Activated CD4-positive, alpha-beta memory T cell treated with anti-CD3 and anti-CD28 coated beads, Interleukin-2, amount 10 ng/mL, durations not matched to agents 7 days and 5 days (primary cell): ENCODE data around the gene CTXND2. TPM values are rescaled to one million over a fixed set of nuclear protein-coding genes. Genes with fewer than 3 reads are reported as not detected.
A peak's percentile ranks its signal among the peaks of the same experiment; 100 is the strongest.
"Not testable (repeated sequence)": the region's sequence is repeated elsewhere in the genome, so short reads cannot be mapped to it uniquely, and the experiment has no call there.

Experiments used
- CTCF ChIA-PET: fragments of 350-600 bp; sonication (Branson Sonifier 250); formaldehyde crosslinking; loops from one replicate; lab custom pipeline; 2021; ENCODE audit warnings: antibody characterized with exemption, inconsistent platforms; lab: Charles Lee
- POLR2A ChIA-PET: fragments of 350-600 bp; sonication (Branson Sonifier 250); formaldehyde crosslinking; loops from one replicate; lab custom pipeline; 2021; ENCODE audit warnings: antibody characterized with exemption; lab: Charles Lee
- DNase-seq: peaks from one replicate; pipeline ENCODE4 v3.0.0-alpha.2; 2020
- H3K27ac Mint-ChIP-seq: one replicate; pipeline ENCODE4 v1.8.0; 2021; ENCODE audit warnings: mild to moderate bottlenecking, mixed read lengths
- H3K27me3 Mint-ChIP-seq: one replicate; pipeline ENCODE4 v1.8.0; 2021; ENCODE audit warnings: mixed read lengths
- H3K36me3 Mint-ChIP-seq: one replicate; pipeline ENCODE4 v1.8.0; 2021; ENCODE audit warnings: low read depth, mixed read lengths
- H3K4me1 Mint-ChIP-seq: one replicate; pipeline ENCODE4 v1.8.0; 2021; ENCODE audit warnings: mixed read lengths
- H3K4me3 Mint-ChIP-seq: one replicate; pipeline ENCODE4 v1.8.0; 2021; ENCODE audit warnings: mild to moderate bottlenecking, mixed read lengths
- H3K9me3 Mint-ChIP-seq: one replicate; pipeline ENCODE4 v1.8.0; 2021; ENCODE audit warnings: mixed read lengths
- total RNA-seq, 2 experiments: library from RNA; stranded (reverse); gene quantifications; one replicate each; pipeline ENCODE4 v1.2.3, GENCODE V29; 2021

CTXND2 gene
- total RNA-seq, 2 experiments from 2014 or later, result not detected

GRCh38 chr1:150928286-150928685 is 41.4 kb downstream of the CTXND2 start:
- H3K4me3 Mint-ChIP-seq, result no peak overlapping the region
- H3K9me3 Mint-ChIP-seq, result peaks cover 14% of the 10 kb centered on the region
- no peak for DNase-seq
- H3K27me3 Mint-ChIP-seq, result no peaks in the 10 kb centered on the region
- H3K4me1 Mint-ChIP-seq, result peaks cover 25% of the 10 kb centered on the region
- H3K27ac Mint-ChIP-seq, result no peak overlapping the region
- peaks cover 57% of the 10 kb centered on the region for H3K36me3 Mint-ChIP-seq
- ChIA-PET CTCF (no interaction called here), POLR2A (interaction anchor here (0.9 to 1.6 kb wide), 2 partner anchors 33 to 52 kb away, joined by 3 to 5 read pairs; partner anchors contain the start of gene ARNT)

- DNase-seq, POLR2A ChIA-PET, H3K27ac Mint-ChIP-seq, H3K4me3 Mint-ChIP-seq, H3K27me3 Mint-ChIP-seq, CTCF ChIA-PET: not testable (repeated sequence)
- H3K4me1 Mint-ChIP-seq, result peaks cover 25% of the 10 kb centered on the region
- peaks cover 58% of the 10 kb centered on the region for H3K36me3 Mint-ChIP-seq
- H3K9me3 Mint-ChIP-seq, result peaks cover 14% of the 10 kb centered on the region
These were observed 41.8 kb downstream of the CTXND2 start for GRCh38 chr1:150928775-150929174.

- DNase-seq, result no peak
- Mint-ChIP-seq H3K9me3 (peaks cover 14% of the 10 kb centered on the region), H3K36me3 (peaks cover 74% of the 10 kb centered on the region), H3K27me3 (no peaks in the 10 kb centered on the region), H3K27ac (no peak overlapping the region), H3K4me1 (peaks cover 19% of the 10 kb centered on the region), H3K4me3 (no peak overlapping the region)
- POLR2A ChIA-PET, result no interaction called here
- CTCF ChIA-PET, result interaction anchor here (1.1 kb wide), 1 partner anchor 64 kb away, joined by 4 read pairs; no protein-coding TSS in a partner anchor
These were observed 44.8 kb downstream of the CTXND2 start for GRCh38 chr1:150931773-150932172.

GRCh38 chr1:150944856-150945255 is 57.9 kb downstream of the CTXND2 start:
- peak overlapping the region; percentile 15 for H3K27ac Mint-ChIP-seq
- POLR2A ChIA-PET, result no interaction called here

GRCh38 chr1:150954708-150955107 is 67.8 kb downstream of the CTXND2 start:
- H3K4me3 Mint-ChIP-seq, result no peak overlapping the region
- DNase-seq, result no peak
- POLR2A ChIA-PET, result no interaction called here
- peaks cover 6% of the 10 kb centered on the region for H3K4me1 Mint-ChIP-seq
- no peaks in the 10 kb centered on the region for H3K9me3 Mint-ChIP-seq
- H3K36me3 Mint-ChIP-seq, result peaks cover 60% of the 10 kb centered on the region
- no peaks in the 10 kb centered on the region for H3K27me3 Mint-ChIP-seq
- CTCF ChIA-PET, result no interaction called here
- H3K27ac Mint-ChIP-seq, result no peak overlapping the region

More at GRCh38 chr1:150944856-150945255, 57.9 kb downstream of the CTXND2 start:
- peaks cover 60% of the 10 kb centered on the region for H3K36me3 Mint-ChIP-seq
- H3K4me3 Mint-ChIP-seq, result no peak overlapping the region
- H3K4me1 Mint-ChIP-seq, result no peaks in the 10 kb centered on the region
- no peaks in the 10 kb centered on the region for H3K27me3 Mint-ChIP-seq
- no peak for DNase-seq
- H3K9me3 Mint-ChIP-seq, result no peaks in the 10 kb centered on the region
- CTCF ChIA-PET, result no interaction called here

- DNase-seq, result no peak
- CTCF ChIA-PET, result interaction anchor here (0.6 kb wide), 1 partner anchor 255 kb away, joined by 3 read pairs; no protein-coding TSS in a partner anchor
- H3K36me3 Mint-ChIP-seq, result peaks cover 61% of the 10 kb centered on the region
These were observed 68.3 kb downstream of the CTXND2 start for GRCh38 chr1:150955280-150955679.

GRCh38 chr1:150957666-150958065 is 70.7 kb downstream of the CTXND2 start:
- POLR2A ChIA-PET, result interaction anchor here (1.6 to 2.2 kb wide), 2 partner anchors 16 to 17 kb away, joined by 3 to 9 read pairs; partner anchors contain the start of gene CERS2
- H3K36me3 Mint-ChIP-seq, result peaks cover 57% of the 10 kb centered on the region

More at GRCh38 chr1:150955280-150955679, 68.3 kb downstream of the CTXND2 start:
- Mint-ChIP-seq H3K27ac (no peak overlapping the region), H3K4me1 (peaks cover 6% of the 10 kb centered on the region), H3K4me3 (no peak overlapping the region), H3K9me3 (no peaks in the 10 kb centered on the region), H3K27me3 (no peaks in the 10 kb centered on the region)
- POLR2A ChIA-PET, result no interaction called here

GRCh38 chr1:150960646-150961045 is 73.7 kb downstream of the CTXND2 start:
- no peaks in the 10 kb centered on the region for H3K9me3 Mint-ChIP-seq
- DNase-seq, result no peak
- peaks cover 6% of the 10 kb centered on the region for H3K4me1 Mint-ChIP-seq
- H3K36me3 Mint-ChIP-seq, result peaks cover 61% of the 10 kb centered on the region
- ChIA-PET POLR2A (interaction anchor here (0.6 to 1.4 kb wide), 2 partner anchors 17 to 33 kb away, joined by 3 to 4 read pairs; no protein-coding TSS in a partner anchor), CTCF (no interaction called here)
- no peaks in the 10 kb centered on the region for H3K27me3 Mint-ChIP-seq
- H3K27ac Mint-ChIP-seq, result no peak overlapping the region
- H3K4me3 Mint-ChIP-seq, result no peak overlapping the region

More at GRCh38 chr1:150957666-150958065, 70.7 kb downstream of the CTXND2 start:
- no peak for DNase-seq
- no peak overlapping the region for H3K27ac Mint-ChIP-seq
- H3K9me3 Mint-ChIP-seq, result no peaks in the 10 kb centered on the region
- H3K4me3 Mint-ChIP-seq, result no peak overlapping the region
- CTCF ChIA-PET, result interaction anchor here (0.6 to 1.3 kb wide), 3 partner anchors 21 to 889 kb away, joined by 3 to 5 read pairs (median 3); no protein-coding TSS in a partner anchor
- H3K4me1 Mint-ChIP-seq, result peaks cover 6% of the 10 kb centered on the region
- no peaks in the 10 kb centered on the region for H3K27me3 Mint-ChIP-seq

GRCh38 chr1:150961756-150962155 is 74.8 kb downstream of the CTXND2 start:
- Mint-ChIP-seq H3K4me3 (no peak overlapping the region), H3K4me1 (peaks cover 6% of the 10 kb centered on the region), H3K36me3 (peaks cover 71% of the 10 kb centered on the region), H3K27me3 (no peaks in the 10 kb centered on the region), H3K9me3 (no peaks in the 10 kb centered on the region), H3K27ac (no peak overlapping the region)
- CTCF ChIA-PET, result no interaction called here
- no peak for DNase-seq
- POLR2A ChIA-PET, result interaction anchor here (1.4 to 2.4 kb wide), 2 partner anchors 12 to 15 kb away, joined by 4 to 14 read pairs; partner anchors contain the start of gene CERS2

Other genes starting within 250 kb of the CTXND2 start
- gene GOLPH3L, start 190.0 kb upstream of the CTXND2 start, total RNA-seq, result 10 to 100 TPM; 24.8 to 26.5 TPM
- gene HORMAD1, start 166.2 kb upstream of the CTXND2 start, total RNA-seq, result under 1 TPM in 1 of 2 experiments, not detected in 1; 0.30 TPM
- gene CTSS, start 121.4 kb upstream of the CTXND2 start, total RNA-seq, result 100 to 1,000 TPM; 123 to 127 TPM
- 1 to 10 TPM; 5.3 to 5.4 TPM for gene CTSK, start 78.9 kb upstream of the CTXND2 start, total RNA-seq
- gene ARNT, start 10.5 kb upstream of the CTXND2 start, total RNA-seq, result 10 to 100 TPM; 39.8 TPM
- 10 to 100 TPM; 49.5 to 51.5 TPM for gene SETDB1, start 39.2 kb downstream of the CTXND2 start, total RNA-seq
- gene CERS2, start 87.7 kb downstream of the CTXND2 start, total RNA-seq, result 100 to 1,000 TPM; 177 to 181 TPM
- gene ANXA9, start 95.2 kb downstream of the CTXND2 start, total RNA-seq, result not detected
- 10 to 100 TPM; 19.9 to 20.5 TPM for gene MINDY1, start 119.8 kb downstream of the CTXND2 start, total RNA-seq
- 10 to 100 TPM; 13.8 to 16.6 TPM for gene PRUNE1, start 121.3 kb downstream of the CTXND2 start, total RNA-seq
- 1 to 10 TPM in 1 of 2 experiments, under 1 TPM in 1; 0.98 to 1.2 TPM for gene BNIPL, start 149.4 kb downstream of the CTXND2 start, total RNA-seq
- 1 to 10 TPM; 1.2 to 1.7 TPM for gene C1orf56, start 160.6 kb downstream of the CTXND2 start, total RNA-seq
- 100 to 1,000 TPM; 345 to 347 TPM for gene CDC42SE1, start 172.5 kb downstream of the CTXND2 start, total RNA-seq
- 1 to 10 TPM; 3.2 to 3.4 TPM for gene MLLT11, start 173.3 kb downstream of the CTXND2 start, total RNA-seq
- 10 to 100 TPM; 24.5 to 25.9 TPM for gene GABPB2, start 183.6 kb downstream of the CTXND2 start, total RNA-seq